Stimulated activated naive CD8-positive, alpha-beta T cell treated with anti-CD3 and anti-CD28 coated beads, Interleukin-15, Interleukin-2, amounts not matched to agents 100 U/mL and 50 U/mL, for 24 hours (primary cell): ENCODE measurements around the gene NSG2.

Source experiments
- ATAC-seq: fragments of 150-1000 bp; cut with Tn5 transposase; one replicate; pipeline ENCODE4 v1.10.0; 2021
- DNase-seq: peaks from one replicate; pipeline ENCODE4 v3.0.0; 2021

Gene NSG2

DNA sequence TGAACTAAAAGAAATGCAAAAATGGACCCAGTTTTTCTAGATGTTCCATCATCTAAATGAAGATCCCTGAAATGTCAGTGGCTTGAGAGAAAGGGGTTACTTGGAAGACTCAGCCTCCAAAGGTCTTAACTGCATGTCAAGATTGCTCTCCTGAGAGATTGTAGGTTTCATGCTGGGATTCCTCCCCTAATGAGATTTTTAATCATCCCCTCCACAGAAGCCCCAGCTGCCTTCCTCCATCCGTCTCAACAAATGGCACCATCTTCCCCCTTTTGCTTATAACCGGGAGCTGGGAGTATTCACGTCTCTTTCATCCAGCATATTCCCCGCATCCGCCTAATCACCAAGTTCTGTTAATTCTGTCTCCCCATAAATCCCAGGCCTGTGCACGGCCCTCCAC is 104.5 kb downstream of the NSG2 start:
- DNase-seq = no peak
- ATAC-seq = no peak

DNA sequence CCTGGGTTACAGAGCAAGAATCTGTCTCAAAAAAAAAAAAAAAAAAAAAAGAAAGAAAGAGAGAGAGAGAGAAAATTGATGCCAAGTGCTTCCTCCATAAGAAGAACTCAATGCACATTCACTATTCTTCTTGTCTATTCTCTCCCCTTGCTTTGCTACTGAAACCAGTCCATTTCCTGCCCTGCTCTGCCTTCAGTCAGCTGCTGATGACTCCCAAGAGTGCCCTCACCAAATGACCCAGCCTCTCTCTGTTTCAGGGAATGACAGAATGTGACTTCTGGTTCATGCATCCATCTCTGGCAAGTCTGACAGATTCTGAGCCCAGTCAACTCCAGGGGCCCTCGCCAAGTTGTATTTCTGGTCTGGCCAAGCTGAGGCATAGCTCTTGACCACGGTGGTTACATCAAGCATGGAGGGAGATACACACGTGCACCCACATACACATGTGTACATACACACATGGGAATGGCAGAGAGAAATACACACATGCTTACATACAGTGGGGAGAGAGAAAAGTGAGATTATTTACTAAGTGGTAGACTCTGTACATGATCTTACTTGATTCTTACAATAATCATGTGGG is 106.2 kb downstream of the NSG2 start:
- DNase-seq (no peak), ATAC-seq (no peak)

DNA sequence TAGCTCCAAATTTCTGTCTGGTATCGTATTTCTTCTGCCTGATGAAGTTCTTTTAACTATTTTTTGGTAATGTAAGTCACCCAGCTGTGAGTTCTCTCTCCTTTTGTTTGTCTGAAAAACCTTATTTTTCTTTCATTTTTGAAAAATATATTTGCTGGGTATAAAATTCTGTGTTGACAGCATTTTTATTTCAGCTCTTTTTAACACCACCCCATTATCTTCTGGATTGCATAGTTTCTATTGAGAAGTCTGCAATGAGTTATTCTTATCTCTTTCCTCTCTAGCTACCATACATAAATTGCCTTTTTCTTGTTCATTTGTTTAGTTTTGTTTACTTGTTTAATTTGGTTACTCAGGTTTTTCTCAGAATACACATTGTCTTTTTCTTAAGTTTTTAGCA is 109.1 kb downstream of the NSG2 start:
- no peak for DNase-seq
- no peak for ATAC-seq

DNA sequence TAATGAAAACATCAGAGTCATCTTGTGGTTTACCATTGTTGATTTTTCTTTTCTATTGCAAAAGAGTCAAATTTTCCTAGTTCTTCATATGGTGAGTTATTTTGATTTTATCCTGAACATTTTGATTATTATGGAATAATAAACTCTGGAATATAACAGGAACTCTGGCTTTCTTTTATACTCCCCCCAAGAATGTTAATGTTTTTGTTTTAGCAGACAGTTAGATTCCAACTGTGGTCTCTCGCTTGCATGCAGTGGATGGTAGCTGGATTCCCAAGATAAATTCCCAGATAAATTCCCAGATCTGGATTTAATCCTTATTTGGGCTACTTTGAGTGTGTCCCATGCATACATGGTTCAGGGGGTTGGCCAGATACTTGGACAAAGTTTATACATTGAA is 109.8 kb downstream of the NSG2 start:
- DNase-seq = no peak
- no peak for ATAC-seq

- no peak for ATAC-seq
- DNase-seq = no peak
Observed at GRCh38 chr5:174155706-174156105, 110.2 kb downstream of the NSG2 start.

DNA sequence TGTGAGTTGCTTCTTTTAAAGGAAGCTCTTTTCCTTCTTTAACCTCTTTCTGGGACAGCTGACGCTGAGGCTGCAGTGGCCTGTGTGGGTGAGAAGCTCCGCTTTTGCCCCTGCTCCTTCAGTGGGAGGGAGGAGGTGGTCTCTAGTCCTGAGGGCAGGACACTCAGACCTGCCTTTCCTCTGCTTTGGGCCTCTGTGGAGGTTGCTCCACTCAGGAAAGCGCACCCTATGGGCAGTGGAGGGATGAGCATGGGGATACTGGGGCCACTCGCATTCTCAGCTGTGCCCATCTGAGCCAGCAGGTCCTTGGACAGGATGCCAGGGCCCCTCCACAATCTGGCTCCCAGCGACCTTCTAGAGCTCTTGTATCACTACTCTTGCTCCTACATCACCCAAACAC is 111.5 kb downstream of the NSG2 start:
- DNase-seq = no peak
- ATAC-seq = no peak
